Spleen (tissue), 13 donors: ENCODE results near the gene IRGC. TPM values are rescaled to one million over a fixed set of nuclear protein-coding genes. Genes with fewer than 3 reads are reported as not detected.

Source experiments
- DNase-seq: peaks from one replicate; pipeline ENCODE4 v3.0.0-alpha.2; 2020
- H3K27ac ChIP-seq, 8 donors: fragments of 200-600 bp; sonication (generic) in 7 of 8; 1 replicate in 4 of 8; 2 replicates in 4 of 8; pipeline versions ENCODE4 v1.5.0 to v1.8.0; 2016 to 2021; ENCODE audit warnings: inconsistent platforms in 4 of 8, mild to moderate bottlenecking in 4 of 8, moderate library complexity in 1 of 8
- H3K27me3 ChIP-seq, 7 donors: fragments of 200-600 bp; sonication (generic) in 6 of 7; replicated peaks in 1 of 7; 1 replicate in 4 of 7; 2 replicates in 3 of 7; pipeline versions ENCODE4 v1.5.0 to v1.8.0; 2016 to 2021; ENCODE audit warnings: inconsistent platforms in 3 of 7, mild to moderate bottlenecking in 1 of 7
- H3K36me3 ChIP-seq, 6 donors: fragments of 200-600 bp; sonication (generic) in 5 of 6; 1 replicate in 4 of 6; 2 replicates in 2 of 6; pipeline versions ENCODE4 v1.5.0 to v1.8.0; 2016 to 2021; ENCODE audit warnings: inconsistent platforms in 2 of 6
- H3K4me1 ChIP-seq, 6 donors: fragments of 200-600 bp; sonication (generic) in 5 of 6; 1 replicate in 3 of 6; 2 replicates in 3 of 6; pipeline versions ENCODE4 v1.5.0 to v1.8.0; 2016 to 2021; ENCODE audit warnings: inconsistent platforms in 3 of 6
- H3K4me3 ChIP-seq, 8 donors: fragments of 200-600 bp; sonication (generic) in 7 of 8; 1 replicate in 4 of 8; 2 replicates in 4 of 8; pipeline versions ENCODE4 v1.5.0 to v1.8.0; 2016 to 2021; ENCODE audit warnings: inconsistent platforms in 4 of 8, mild to moderate bottlenecking in 4 of 8, moderate library complexity in 2 of 8
- H3K9me3 ChIP-seq, 8 donors: fragments of 200-600 bp; sonication (generic) in 7 of 8; 1 replicate in 4 of 8; 2 replicates in 4 of 8; pipeline versions ENCODE4 v1.5.0 to v1.8.0; 2016 to 2021; ENCODE audit warnings: inconsistent platforms in 4 of 8
- CTCF ChIP-seq, 11 experiments: fragments of 200-600 bp in 7 of 11; fragments of 450-650 bp in 4 of 11; sonication (generic) in 4 of 11; IDR thresholded peaks in 8 of 11; conservative IDR thresholded peaks in 3 of 11; 1 replicate in 7 of 11; 2 replicates in 4 of 11; pipeline versions ENCODE4 v1.4.0 to v1.8.0; 2016 to 2021; ENCODE audit warnings: antibody characterized with exemption in 11 of 11, inconsistent platforms in 4 of 11, mild to moderate bottlenecking in 1 of 11
- POLR2A ChIP-seq, 3 donors: fragments of 450-650 bp; IDR thresholded peaks; one replicate each; pipeline ENCODE4 v1.5.1; 2017; ENCODE audit warnings: antibody characterized with exemption in 3 of 3, mild to moderate bottlenecking in 1 of 3
- POLR2AphosphoS5 ChIP-seq, 3 donors: sonication (generic); formaldehyde crosslinking; IDR thresholded peaks; one replicate each; pipeline ENCODE4 v1.5.1; 2017; ENCODE audit warnings: antibody characterized with exemption in 3 of 3
- WGBS, 5 donors: extraction: QIAGEN DNeasy Blood & Tissue Kit in 3 of 5; methylation state at CpG; one replicate each; pipeline versions ENCODE4 v1.1.5 to v1.1.7; 2013 to 2018; 5-methylcytosine and 5-hydroxymethylcytosine counted together
- intact Hi-C: fragments of 100-400 bp; cut with DNase I; formaldehyde crosslinking; loops from one replicate; pipeline ENCODE4 v1.15.0; 2023; ENCODE audit warnings: low total_unique reads
- long read RNA-seq, 2 donors: transcript quantifications; one replicate each; lab custom pipeline, GENCODE V29; 2026
- polyA plus RNA-seq, 3 donors: library from polyadenylated mRNA; stranded (reverse); fragments of 200-250 nt; gene quantifications; one replicate each; pipeline ENCODE4 v1.2.1, GENCODE V29; 2013
- total RNA-seq, 7 donors: library from RNA; depleted of rRNA in 3 of 7; stranded (reverse); fragments of >200 nt in 3 of 7; fragmentation: NEBNext Ultra II Directional in 4 of 7; extraction: Animal tissue kit (Norgen Biotek cat#: 25700) in 4 of 7; gene quantifications; one replicate each; pipeline versions ENCODE4 v1.1.0 to v1.2.1, GENCODE V29; 2016 to 2021
- donor health status: healthy with polysubstance abuse.
- donor health status: DM: no; HTN: no; CAD: no; lungs with moderate emphysema.
- donor health status: DM: no; HTN: no; CAD: no.
- donor health status: Bipolar disorder and iron deficiency.
- donor health status: healthy.
- donor health status: DM: no; HTN: no; CAD: no.
- donor health status: DM: yes; HTN: yes; CAD: no.

Gene IRGC
- total RNA-seq, result not detected
- polyA plus RNA-seq, result not detected
- long read RNA-seq, donor 1, result 0 reads
- long read RNA-seq, donor 2, result 0 reads

GRCh38 chr19:43715776-43716175 is at the start of gene IRGC:
TSS of gene IRGC (plus strand) at chr19:43716076. CDS start at chr19:43718559, 2,483 bp downstream.
- WGBS, 5 donors, result 69 to 83% (median 77%) methylated on average over 4 of the region's 4 CpGs
- Histone ChIP-seq H3K4me1 (no peaks in the 10 kb centered on the region), H3K36me3 (no peaks in the 10 kb centered on the region), H3K27ac (no peak within 1 kb of the TSS), H3K27me3 (peaks cover 0 to 9% (median 0%) of the 10 kb centered on the region in 7 donors), H3K4me3 (no peak within 1 kb of the TSS), H3K9me3 (no peaks in the 10 kb centered on the region)
- intact Hi-C loops, result no loop called here
- TF ChIP-seq CTCF (IDR thresholded peaks at IDR 0.05 in 8 of 11, conservative IDR thresholded peaks at IDR 0.05 in 3 of 11) (no peak), POLR2A (IDR thresholded peaks at IDR 0.05) (no peak), POLR2AphosphoS5 (IDR thresholded peaks at IDR 0.05) (no peak)
- DNase-seq, result no peak

- H3K27me3 ChIP-seq, result peaks cover 0 to 8% (median 0%) of the 10 kb centered on the region in 7 donors
- peaks cover 0 to 54% (median 9%) of the 10 kb centered on the region in 6 donors for H3K36me3 ChIP-seq
- DNase-seq, result peak; percentile 85
- WGBS, 5 donors, result 71 to 80% (median 72%) methylated on average over 24 to 26 of the region's 26 CpGs
- H3K4me3 ChIP-seq, result peak overlapping the region in 6 of 8 donors; percentile 15 to 77 (median 52)
- no peaks in the 10 kb centered on the region for H3K9me3 ChIP-seq
- intact Hi-C loops, result no loop called here
- TF ChIP-seq POLR2AphosphoS5 (IDR thresholded peaks at IDR 0.05) (no peak), CTCF (IDR thresholded peaks at IDR 0.05 in 8 of 11, conservative IDR thresholded peaks at IDR 0.05 in 3 of 11) (no peak), POLR2A (IDR thresholded peaks at IDR 0.05) (no peak)
- H3K27ac ChIP-seq, result peak overlapping the region in 5 of 8 donors; percentile 16 to 97 (median 94)
- H3K4me1 ChIP-seq, result peaks cover 3 to 90% (median 47%) of the 10 kb centered on the region in 6 donors
These were observed 48.6 kb upstream of the IRGC start for GRCh38 chr19:43667126-43667875.

- H3K27ac ChIP-seq, result peak overlapping the region in 6 of 8 donors; percentile 16 to 97 (median 94)
- TF ChIP-seq POLR2AphosphoS5 (IDR thresholded peaks at IDR 0.05) (no peak), CTCF (IDR thresholded peaks at IDR 0.05 in 8 of 11, conservative IDR thresholded peaks at IDR 0.05 in 3 of 11) (no peak), POLR2A (IDR thresholded peaks at IDR 0.05) (no peak)
- intact Hi-C loops, result no loop called here
- H3K36me3 ChIP-seq, result peaks cover 0 to 47% (median 9%) of the 10 kb centered on the region in 6 donors
- WGBS, 5 donors, result 21 to 36% (median 25%) methylated on average over 29 of the region's 29 CpGs
- DNase-seq, result no peak
- H3K4me1 ChIP-seq, result peaks cover 3 to 89% (median 47%) of the 10 kb centered on the region in 6 donors
- peak overlapping the region in 7 of 8 donors; percentile 15 to 77 (median 48) for H3K4me3 ChIP-seq
- H3K9me3 ChIP-seq, result no peaks in the 10 kb centered on the region
- H3K27me3 ChIP-seq, result peaks cover 0 to 8% (median 0%) of the 10 kb centered on the region in 7 donors
These were observed 47.9 kb upstream of the IRGC start for GRCh38 chr19:43667876-43668405.
